HG02588 (cell line): ENCODE measurements around the gene AJAP1.

Experiments
- ATAC-seq: cut with Tn5 transposase; IDR thresholded peaks from one replicate; pipeline ENCODE4 v1.9.1; 2021; ENCODE audit warnings: mild to moderate bottlenecking, moderate library complexity; ENCODE audit not compliant: unreplicated experiment

AJAP1 gene

DNA sequence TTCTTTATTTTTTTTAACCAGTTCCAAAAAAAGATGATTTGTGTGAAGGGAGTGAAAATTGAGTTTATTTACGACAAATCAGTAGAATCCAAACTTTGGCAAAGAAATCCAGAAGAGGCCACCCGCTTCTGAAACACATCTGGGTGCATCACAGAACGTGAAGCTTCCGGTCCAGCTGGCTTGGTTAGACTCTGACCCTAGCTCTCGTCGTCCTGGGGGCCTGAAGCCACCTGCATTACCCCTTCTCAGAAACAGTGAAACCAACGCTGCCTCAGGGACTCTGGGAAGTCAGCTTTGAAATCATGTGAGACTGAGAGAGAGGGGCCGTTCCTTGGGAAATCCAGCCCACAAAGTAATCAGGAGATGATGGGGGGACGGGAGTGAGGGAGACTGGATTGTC lies 21.8 kb downstream of the AJAP1 start:
- no peak for ATAC-seq

DNA sequence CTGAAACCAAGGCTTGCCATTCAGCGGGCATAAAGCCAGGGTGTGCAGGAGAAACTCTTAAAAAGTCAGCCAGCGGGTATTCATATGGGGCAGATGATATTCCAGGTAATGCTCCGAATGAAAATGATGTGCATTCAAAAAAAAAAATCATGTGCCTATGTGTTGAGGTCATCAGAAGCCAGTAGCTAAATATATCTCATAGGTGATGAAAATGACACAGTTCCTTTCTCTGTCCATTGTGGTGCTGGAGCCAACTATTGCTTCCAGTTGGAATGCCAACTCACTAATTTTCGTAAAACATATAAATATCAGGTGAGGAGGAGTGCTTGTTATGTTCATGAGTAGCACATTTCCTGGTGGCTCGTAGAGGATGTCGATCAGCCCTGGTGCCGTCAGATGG lies 23.2 kb downstream of the AJAP1 start:
- no peak for ATAC-seq

DNA sequence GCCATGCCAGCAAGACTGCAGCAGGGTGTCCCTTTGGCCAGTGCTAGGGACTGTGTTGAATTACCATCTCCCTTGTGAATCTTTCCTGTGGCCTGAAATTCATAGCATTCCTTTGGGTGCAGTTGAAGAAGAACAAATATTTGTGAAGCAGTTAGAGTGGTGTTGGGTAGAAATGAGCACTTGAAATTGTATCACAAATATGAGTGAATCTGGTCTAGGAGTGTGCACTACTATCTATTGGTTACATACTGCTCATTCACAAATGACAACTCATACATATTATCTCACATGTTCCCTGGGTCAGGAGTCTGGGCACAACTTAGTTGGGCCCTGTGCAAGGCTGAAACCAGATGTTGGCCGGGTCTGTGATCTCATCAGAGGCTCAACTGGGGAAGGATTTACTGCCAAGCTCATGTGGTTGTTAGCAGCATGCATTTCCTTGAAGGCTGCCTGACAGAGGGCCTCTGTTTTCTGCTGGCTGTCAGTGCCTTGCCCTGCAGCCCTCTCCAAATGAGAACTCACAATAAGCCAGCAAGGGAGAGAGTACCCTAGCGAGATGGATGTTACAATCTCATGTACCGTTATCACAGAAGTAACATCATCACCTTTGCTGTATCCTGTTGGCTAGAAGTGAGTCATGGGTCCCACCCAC lies 23.8 kb downstream of the AJAP1 start:
- no peak for ATAC-seq

DNA sequence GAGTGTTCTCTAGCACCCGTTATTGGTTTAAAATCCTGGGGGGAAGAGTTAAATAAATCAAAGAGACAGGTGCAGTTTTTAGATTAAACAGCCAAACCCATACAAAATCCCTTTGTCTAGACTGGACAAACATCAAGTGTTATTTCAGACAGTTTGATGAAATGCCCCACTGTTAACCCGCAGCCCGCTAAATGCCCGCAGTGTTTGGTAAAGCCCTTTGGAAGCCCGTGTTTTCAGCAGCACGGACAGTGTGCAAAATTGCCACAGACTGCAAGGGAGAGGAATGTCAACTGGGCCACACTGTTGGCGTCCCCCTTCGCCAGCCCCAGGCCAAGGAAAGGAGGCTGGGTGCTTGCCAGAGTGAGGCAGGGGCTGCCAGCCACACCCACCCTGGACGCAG lies 26.6 kb downstream of the AJAP1 start:
- no peak for ATAC-seq

DNA sequence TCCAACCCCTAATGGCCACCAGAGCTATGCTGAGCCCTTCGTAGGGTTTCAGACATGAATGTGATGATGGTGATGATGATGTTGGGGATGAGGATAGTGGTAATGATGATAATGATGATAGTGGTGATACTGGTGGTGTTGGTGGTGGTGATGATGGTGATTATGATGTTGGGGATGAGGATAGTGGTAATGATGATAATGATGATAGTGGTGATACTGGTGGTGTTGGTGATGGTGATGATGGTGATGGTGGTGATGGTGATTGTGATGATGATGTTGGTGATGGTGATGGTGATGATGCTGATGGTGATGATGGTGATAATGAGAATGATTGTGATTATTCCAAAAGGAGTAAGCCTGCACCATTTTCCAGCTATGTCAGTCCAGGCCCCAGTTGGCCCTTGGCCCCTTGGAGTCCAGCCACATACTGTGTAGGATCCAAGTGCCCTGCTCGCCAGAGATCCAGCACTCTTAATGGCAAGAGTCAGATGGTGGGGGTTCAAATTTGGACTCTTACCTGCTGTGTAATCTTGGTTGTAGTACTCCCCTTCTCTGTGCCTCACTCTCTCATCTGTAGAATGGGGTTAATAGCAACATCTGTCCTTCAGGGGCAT lies 28.3 kb downstream of the AJAP1 start:
- ATAC-seq = no peak

DNA sequence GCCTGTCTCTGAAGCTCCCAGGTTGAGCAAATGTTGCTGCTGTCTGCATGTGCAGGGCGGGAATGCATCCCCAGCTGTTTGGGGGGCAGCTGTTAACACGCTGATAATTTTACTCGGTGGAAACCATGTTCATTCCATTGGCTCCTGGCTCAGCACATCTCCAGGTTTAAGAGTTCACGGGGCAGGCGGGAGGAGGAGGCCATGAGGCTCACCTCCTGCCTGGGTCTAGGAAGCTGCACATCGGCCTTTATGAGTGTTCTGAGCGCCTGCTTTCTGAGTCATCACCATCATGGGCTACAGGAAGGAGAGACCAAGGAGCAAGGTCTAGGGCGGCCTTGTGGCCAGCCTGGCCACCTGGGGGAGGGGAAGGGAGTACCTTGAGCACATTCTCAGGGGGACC lies 29.7 kb downstream of the AJAP1 start:
- no peak for ATAC-seq

DNA sequence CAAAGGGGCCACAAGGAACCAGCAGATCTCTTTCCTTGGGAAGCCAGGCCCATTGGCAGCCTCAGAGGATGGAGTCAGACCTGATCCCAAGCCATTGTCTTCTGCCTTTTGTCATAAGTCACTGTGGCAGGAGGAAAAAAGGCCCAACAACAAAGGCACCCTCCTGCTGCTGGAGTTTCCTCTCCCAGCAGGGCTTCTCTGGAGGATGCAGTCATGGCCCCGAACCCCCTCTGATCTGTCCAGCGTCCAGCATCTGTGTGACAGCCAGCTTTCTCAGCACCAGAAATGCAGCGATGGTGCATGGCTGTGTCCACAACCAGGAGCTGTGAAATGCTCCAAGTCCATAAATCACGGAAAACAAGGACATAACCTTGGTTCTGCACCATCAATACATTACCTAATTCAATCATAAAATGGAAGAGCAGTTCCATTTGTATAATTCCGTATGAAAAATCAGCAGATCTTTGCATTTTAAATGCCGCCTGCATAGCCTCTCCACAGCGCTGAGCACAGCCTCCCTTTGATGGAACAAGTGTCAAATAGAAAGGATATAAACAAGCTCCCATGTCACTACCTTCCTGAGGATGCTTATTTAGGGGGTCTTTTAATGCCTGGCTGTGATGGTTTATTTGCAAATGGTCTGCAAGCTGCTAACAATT lies 30.6 kb downstream of the AJAP1 start:
- ATAC-seq = no peak

DNA sequence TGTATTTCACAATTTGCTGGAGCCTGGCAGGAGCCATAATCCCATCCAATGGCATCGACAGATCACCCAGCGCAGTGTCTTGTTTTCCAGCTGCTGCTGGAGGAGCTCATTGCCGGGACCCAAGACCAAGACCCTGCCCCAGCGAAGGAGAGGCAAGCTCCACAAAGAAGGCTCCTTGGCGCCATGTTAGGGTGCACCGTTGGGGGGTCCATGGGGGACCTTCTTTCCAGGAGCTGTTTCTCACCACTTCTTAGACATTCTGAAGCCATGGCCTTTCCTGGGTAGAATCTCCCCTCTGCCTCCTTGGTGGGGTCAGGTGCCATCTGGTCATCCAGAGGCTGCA lies 31.1 kb downstream of the AJAP1 start:
- no peak for ATAC-seq

DNA sequence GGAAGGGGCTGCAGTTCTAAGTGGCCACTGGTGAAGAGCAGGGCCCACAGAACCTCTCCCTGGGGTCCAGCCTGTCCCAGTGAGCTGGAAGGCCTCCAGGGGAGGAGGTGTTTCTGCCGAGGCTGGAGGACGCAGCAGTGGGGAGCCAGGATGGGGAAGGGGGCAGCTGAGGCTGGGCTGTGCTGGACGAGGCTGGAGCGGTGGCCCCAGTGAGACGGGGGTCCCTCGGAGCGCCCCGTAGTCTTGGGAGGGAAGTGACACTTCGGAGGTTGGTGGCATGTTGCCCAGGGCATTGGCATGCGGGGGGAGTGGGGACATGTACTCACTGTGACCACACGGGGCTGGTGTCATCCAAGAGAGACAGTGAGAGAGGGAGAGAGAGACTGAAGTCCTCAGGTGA lies 33.5 kb downstream of the AJAP1 start:
- ATAC-seq = no peak

DNA sequence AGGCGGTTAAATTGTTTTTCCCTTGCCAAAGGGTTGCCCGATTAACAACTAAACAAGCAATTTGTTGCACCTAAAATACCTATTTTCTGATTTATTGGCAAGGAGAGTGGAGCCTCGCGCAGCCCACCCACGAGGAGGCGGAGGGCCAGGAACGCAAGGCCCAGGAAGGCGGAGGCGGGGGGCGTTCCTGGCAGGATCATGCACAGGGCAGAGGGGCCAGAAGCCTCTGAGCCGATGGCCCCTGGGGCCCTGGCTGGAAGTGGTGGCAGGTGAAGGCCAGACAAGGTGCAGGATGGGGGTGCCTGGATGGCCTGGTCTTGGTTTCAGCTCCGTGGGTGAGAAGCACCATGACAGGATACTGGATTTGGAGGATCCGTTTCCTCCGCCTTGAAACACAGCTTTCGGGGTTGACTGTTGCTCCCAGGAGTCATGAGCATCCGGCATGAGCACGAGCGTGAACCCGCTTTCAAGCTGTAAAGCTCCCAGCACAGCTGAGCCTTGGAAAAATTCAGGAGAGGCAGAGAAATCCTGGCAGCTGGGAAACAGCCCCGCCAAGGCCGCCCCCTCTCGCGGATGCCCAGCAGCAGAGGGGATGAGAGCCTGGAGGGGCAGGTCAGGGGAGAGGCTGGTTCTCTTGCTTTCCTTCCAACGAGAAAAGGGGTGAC lies 35.0 kb downstream of the AJAP1 start:
- no peak for ATAC-seq

DNA sequence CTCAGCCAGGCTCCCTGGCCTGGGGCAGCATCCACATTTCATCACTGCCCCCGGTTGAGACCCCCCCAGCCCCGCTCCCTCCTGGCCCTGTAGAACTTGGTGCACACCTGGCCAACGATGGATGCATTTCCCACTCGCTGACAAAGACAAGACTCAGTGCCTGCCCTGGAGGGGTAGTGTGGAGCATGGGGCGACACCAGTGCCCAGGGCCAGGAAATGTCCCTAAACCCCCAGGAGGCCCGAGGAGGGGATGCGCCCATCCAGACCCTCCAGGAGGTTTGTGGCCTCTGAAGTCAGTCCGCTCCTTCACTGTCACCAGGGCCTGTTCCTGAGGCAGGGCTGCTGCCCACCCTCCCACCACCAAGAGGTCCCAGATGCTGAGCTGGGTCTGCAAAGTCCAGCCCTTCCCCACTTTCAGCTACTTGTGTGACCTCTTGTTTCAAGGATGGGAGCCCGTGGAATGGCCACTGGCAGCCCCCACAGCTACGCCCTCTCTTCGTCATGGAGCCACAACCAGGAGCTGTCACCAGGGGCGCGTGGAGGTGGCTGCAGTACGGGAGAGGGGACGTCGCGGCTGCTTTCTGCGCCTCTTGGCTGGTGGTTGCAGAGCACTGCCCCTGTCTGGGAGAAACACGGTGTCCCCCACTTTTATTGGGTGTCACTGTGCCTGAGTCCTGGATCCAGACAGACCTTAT lies 35.7 kb downstream of the AJAP1 start:
- ATAC-seq = no peak

DNA sequence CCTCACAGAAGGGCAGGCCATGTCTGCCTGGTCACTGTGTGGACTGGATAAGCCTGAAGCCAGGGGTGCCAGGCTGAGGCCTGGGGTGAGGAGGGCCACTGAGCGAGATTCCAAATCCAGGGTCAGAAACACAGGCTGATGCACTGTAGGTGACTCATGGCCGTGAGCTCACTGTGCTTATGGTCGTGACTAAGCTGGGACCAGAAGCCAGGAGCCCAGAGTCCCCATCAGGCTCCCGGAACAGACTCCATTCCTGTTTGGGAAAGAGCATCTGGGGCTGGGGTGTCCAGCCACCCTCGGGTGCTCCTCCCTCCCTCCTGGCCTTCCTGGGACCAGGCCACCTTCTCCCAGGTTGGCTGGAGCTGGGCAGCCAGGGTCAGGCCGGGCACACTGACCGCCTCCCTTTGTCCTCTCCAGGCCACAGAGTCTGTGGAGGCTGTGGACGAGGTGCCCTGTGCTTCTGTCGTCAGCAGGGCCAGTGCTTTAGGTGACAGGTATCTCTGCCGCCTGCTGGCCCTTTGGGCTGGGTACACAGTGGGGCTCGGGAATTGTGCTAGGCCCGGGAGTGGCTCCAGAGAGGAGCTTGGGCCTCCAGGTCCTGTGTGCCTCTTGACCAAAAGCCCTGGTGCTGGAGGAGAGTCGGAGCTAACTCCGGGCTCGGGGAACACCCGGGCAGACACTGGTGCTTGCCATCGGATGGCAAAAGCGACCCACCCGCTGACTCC lies 36.7 kb downstream of the AJAP1 start:
- no peak for ATAC-seq

DNA sequence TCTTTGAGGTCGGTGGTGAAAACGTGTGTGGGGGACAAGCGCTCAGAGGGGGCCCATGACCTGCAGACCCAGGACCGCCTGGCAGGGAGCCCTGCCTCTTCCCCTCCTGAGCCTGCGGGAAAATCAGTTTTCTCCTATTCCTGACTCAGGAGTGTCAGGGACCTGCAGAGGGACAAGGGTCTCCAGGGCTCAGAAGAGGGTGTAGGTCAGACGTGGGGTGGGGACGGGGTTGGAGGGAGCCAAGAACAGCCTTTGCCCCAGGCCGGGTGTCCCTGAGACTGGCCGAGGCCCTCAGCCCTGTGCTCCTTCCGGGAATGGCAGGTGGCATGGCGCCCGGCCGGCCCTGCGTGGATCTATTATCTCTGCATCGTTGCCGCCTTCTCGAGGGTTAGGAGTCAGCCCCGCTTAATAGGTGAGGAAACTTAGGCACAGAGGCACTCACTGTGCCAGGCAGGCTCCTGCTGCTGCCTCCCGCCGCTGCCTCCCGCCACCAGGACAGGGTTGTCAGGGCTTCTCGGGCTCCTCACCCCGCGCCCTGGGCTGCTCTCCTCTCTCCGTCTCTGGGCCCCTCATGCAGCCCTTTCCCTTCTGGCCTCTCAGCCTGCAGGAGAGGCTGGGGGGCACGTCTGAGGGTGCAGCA lies 37.5 kb downstream of the AJAP1 start:
- no peak for ATAC-seq

DNA sequence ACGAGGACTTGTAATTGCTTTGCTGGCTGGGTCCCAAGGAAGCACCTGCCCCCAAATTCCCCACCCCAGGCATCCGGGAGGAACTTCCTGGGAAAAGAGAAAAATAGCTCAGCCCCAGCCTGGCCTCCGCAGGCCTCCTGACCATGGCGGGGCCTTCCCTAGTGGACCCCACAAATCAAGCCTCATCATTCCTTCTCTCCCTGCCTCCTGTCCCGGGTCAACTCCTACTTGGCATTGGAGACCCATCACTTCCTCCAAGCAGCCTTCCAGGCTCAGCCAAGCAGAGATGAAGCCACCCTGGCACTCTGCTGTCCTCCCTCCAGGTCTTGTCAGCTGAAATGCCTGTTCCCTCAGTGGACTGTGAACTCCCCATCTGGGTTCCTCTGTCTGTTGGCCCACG lies 38.0 kb downstream of the AJAP1 start:
- ATAC-seq = no peak

DNA sequence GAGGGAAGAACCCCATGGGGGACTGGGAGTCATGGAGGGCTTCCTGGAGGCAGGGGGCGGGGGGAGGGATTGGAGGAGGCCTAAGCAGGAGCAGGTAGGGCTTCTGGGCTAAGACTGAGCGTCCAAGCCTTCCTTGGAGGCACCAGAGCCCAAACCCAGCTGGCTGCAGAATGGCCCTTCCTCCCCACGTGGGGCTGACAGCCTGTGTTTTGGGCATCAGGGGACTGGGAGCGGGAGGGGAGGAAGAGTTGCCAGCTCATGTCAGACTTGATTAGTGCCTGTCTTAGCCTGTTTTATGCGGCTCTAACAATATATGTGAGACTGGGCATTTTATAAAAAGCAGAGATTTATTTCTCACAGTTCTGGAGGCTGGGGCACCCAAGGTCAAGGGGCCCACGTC lies 38.9 kb downstream of the AJAP1 start:
- no peak for ATAC-seq

DNA sequence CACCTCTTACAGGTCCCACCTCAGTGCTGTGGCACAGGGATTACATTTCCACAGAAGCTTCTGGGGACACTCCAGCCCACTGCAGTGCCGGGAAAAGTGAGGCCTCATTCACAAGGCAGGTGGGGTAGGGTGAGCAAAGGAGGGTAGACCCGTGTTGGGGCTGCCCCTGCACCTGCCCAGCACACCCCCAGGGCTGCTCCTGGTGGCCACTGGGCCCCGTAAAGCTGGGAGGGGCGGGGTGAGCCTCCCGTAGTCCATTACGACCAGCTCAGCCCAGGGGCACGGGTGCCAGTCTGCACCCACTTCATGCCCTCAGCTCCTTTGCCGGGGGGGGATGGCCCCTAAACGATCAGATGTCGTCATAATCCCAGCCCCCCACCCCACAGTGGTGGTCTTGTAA lies 39.5 kb downstream of the AJAP1 start:
- no peak for ATAC-seq

DNA sequence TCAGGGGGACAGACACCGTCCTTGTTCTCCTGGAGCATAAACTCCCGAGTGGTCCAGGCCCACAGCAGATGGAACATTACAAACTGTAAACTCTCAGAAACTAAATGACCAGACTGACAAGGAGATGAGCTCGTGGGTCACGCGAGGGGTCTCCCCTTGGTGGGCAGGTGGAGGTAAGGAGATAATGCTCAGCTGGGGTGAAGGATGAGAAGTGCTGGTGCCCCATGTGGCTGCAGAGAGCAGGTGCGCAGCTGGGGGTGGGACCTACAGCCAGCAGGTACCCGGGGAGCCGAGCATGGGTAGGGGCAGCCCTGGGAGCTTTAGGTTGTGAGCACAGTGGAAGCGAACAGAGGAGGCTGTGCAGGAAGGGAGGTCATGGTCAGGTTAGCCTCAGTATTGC lies 40.1 kb downstream of the AJAP1 start:
- ATAC-seq = no peak

DNA sequence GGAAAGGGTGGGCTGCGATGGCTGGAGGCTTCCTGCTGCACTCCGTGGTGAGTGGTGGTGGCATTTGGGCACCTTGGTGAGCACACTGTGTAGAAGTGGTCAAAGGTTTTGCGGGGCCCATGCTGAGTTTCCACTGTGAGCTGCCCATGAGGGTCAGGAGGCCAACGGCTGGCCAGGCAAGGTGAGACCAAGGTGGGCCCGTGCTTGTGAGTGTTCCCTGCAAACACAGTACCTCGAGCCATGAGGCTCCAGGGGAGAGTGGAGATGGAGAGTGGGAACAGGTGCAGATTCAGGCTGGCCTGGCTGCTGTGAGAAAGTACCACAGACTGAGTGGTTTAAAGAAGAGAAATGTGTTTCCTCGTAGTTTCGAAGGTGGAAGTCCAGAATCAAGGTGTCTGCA lies 40.8 kb downstream of the AJAP1 start:
- ATAC-seq = no peak

DNA sequence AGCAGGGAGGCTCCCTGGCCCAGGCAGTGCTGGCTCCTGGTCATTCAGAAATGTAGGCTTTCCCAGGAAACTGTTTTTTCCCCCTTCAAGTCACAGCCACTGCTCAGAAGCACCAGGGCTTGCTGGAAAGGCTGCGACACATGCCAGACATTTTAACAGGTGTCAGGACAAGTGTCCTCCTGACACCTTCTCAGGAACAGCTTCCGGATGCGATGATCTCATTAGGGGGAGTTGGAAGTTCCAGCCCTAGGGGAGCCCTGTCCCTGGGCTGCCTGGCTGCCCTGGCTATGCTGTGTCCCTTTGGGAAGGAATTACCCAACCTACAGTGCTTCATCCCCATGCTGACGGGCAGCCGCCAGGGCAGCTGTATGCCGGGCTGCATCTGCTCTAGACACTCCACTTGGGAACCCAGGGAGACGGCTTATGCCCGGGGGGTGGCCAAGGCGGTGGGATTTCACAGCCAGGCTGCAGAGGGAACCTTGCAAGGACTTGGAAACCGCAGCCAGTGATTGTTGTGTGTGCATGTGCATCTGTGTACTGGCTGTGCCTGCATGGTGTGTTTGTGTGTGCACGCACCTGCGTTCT lies 41.8 kb downstream of the AJAP1 start:
- no peak for ATAC-seq

DNA sequence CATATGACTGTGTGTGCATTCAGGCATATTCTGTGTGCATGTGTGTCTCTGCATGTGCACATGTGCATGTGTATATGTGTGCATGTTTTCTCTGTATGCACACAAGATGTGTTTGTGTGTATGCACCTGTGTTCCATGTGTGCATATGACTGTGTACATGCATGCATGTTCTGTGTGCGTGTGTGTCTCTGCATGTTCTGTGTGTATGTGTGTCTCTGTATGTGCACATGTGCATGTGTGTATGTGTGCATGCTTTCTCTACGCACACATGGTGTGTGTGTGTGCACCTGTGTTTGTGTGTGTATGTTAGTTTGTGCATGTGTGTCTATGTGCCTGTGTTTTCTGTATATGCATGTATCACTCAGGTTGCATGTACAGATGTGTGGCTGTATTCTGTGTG lies 42.3 kb downstream of the AJAP1 start:
- no peak for ATAC-seq
